DOHH2 (cell line): ENCODE measurements around the gene N4BP3.

ENCODE experiments used
- H3F3A ChIP-seq: fragments of 200-600 bp; sonication (generic), shearing (Covaris generic); 2 replicates; pipeline ENCODE4 v1.6.0; 2016; ENCODE audit warnings: antibody characterized with exemption, mild to moderate bottlenecking; ENCODE audit not compliant: control insufficient read depth, insufficient read depth
- H3K27ac ChIP-seq: fragments of 200-600 bp; sonication (generic); 2 replicates; pipeline ENCODE4 v1.5.1; 2014; ENCODE audit warnings: low read depth, mild to moderate bottlenecking, low read length, moderate library complexity
- H3K27me3 ChIP-seq: fragments of 200-600 bp; sonication (generic); 2 replicates; pipeline ENCODE4 v1.6.1; 2014; ENCODE audit warnings: mild to moderate bottlenecking, low read length, mixed read lengths; ENCODE audit not compliant: control insufficient read depth
- H3K36me3 ChIP-seq: fragments of 200-600 bp; sonication (generic); 2 replicates; pipeline ENCODE4 v1.6.1; 2014; ENCODE audit warnings: mild to moderate bottlenecking, low read length, moderate library complexity, mixed read lengths; ENCODE audit not compliant: control insufficient read depth
- H3K4me1 ChIP-seq: fragments of 200-600 bp; sonication (generic); 2 replicates; pipeline ENCODE4 v1.6.1; 2014; ENCODE audit warnings: mild to moderate bottlenecking, low read length, mixed read lengths; ENCODE audit not compliant: control insufficient read depth
- H3K4me2 ChIP-seq: fragments of 200-600 bp; sonication (generic); 2 replicates; pipeline ENCODE4 v1.6.0; 2014; ENCODE audit warnings: mild to moderate bottlenecking, low read length, moderate library complexity
- H3K4me3 ChIP-seq: fragments of 200-600 bp; sonication (generic); 2 replicates; pipeline ENCODE4 v1.5.1; 2014; ENCODE audit warnings: mild to moderate bottlenecking, low read length, mixed read lengths
- H3K79me2 ChIP-seq: fragments of 200-600 bp; sonication (generic); 2 replicates; pipeline ENCODE4 v1.6.1; 2014; ENCODE audit warnings: mild to moderate bottlenecking, low read length, mixed read lengths; ENCODE audit not compliant: control insufficient read depth
- H3K9me2 ChIP-seq: fragments of 200-600 bp; sonication (generic); replicated peaks from 2 replicates; pipeline ENCODE4 v1.6.1; 2014; ENCODE audit warnings: mild to moderate bottlenecking, low read length, mixed read lengths; ENCODE audit not compliant: control insufficient read depth
- H3K9me3 ChIP-seq: fragments of 200-600 bp; sonication (generic); 2 replicates; pipeline ENCODE4 v1.6.1; 2014; ENCODE audit warnings: antibody characterized with exemption, low read length, mixed read lengths; ENCODE audit not compliant: control insufficient read depth, insufficient read depth
- H4K20me1 ChIP-seq: fragments of 200-600 bp; sonication (generic); 2 replicates; pipeline ENCODE4 v1.6.0; 2014; ENCODE audit warnings: low read depth, mild to moderate bottlenecking, antibody characterized with exemption, low read length, moderate library complexity; ENCODE audit not compliant: control insufficient read depth, insufficient read depth
- EZH2phosphoT487 ChIP-seq: fragments of 200-600 bp; sonication (generic); IDR thresholded peaks from 2 replicates; pipeline ENCODE4 v1.6.1; 2017; ENCODE audit warnings: borderline replicate concordance, mild to moderate bottlenecking, antibody characterized with exemption, low read length, moderate library complexity, mixed read lengths
- TF ChIP-seq, protein P1 (sequence below): fragments of 200-600 bp; sonication (generic); IDR thresholded peaks from one replicate; pipeline ENCODE4 v1.5.1; 2014; ENCODE audit warnings: antibody characterized with exemption, mild to moderate bottlenecking, low read depth, low read length; ENCODE audit not compliant: poor library complexity, severe bottlenecking

The N4BP3 gene

DNA sequence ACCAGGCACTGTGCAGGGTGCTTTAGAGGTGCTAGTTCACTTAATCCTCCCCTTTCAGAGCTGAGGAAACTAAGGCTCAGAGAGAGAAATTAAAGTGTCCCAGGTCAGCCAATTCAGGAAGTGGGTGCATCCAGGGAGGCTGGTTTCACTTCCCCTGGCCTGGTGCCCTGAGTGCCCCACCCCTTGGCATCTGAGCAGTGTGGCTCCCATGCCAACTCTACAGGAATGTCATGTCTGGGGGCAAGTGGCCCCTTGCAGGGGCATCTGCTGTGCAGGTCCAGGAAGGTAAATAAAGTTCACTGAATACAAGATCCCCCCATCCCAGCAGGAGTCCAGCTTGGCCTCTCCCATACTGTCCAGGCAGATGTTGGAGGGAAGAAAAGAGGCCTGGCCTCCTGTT, 4.4 kb upstream of the N4BP3 start:
- H4K20me1 ChIP-seq: no peaks in the 10 kb centered on the region
- peaks cover 3% of the 10 kb centered on the region for H3K36me3 ChIP-seq
- no peaks in the 10 kb centered on the region for H3K9me2 ChIP-seq
- no peak overlapping the region for H3K4me3 ChIP-seq
- no peaks in the 10 kb centered on the region for H3K9me3 ChIP-seq
- TF ChIP-seq, protein P1, sequence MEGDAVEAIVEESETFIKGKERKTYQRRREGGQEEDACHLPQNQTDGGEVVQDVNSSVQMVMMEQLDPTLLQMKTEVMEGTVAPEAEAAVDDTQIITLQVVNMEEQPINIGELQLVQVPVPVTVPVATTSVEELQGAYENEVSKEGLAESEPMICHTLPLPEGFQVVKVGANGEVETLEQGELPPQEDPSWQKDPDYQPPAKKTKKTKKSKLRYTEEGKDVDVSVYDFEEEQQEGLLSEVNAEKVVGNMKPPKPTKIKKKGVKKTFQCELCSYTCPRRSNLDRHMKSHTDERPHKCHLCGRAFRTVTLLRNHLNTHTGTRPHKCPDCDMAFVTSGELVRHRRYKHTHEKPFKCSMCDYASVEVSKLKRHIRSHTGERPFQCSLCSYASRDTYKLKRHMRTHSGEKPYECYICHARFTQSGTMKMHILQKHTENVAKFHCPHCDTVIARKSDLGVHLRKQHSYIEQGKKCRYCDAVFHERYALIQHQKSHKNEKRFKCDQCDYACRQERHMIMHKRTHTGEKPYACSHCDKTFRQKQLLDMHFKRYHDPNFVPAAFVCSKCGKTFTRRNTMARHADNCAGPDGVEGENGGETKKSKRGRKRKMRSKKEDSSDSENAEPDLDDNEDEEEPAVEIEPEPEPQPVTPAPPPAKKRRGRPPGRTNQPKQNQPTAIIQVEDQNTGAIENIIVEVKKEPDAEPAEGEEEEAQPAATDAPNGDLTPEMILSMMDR: no peak
- TF ChIP-seq EZH2phosphoT487: no peak
- H3K4me2 ChIP-seq: peak overlapping the region; percentile 22; the same call in 1 of the 2 replicates
- peaks cover 38% of the 10 kb centered on the region for H3K4me1 ChIP-seq
- H3K79me2 ChIP-seq: peaks cover 5% of the 10 kb centered on the region
- H3F3A ChIP-seq: peaks cover 11% of the 10 kb centered on the region; the same call in 1 of the 2 replicates
- H3K27ac ChIP-seq: no peak overlapping the region
- no peaks in the 10 kb centered on the region for H3K27me3 ChIP-seq

DNA sequence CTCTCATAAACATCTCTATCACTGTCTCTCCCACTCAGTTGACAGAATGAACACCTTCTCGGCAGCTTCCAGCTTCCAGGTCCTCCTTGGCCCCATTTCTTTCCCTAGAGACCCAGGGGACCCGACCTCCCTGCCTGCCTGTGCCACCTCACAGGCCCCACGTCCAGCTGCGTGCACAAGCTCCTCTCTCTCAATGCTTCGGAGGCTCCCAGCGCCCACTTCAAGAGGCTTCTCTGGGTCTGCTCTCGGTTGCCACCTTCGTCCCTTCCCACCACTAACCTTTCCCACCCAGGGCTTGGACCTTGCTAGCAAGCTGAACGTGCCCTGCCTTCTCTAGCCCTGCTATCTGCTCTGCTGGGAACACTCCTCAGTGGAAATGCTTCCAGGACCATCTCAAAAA, 2.8 kb upstream of the N4BP3 start:
- H3K4me2 ChIP-seq: no peak overlapping the region

DNA sequence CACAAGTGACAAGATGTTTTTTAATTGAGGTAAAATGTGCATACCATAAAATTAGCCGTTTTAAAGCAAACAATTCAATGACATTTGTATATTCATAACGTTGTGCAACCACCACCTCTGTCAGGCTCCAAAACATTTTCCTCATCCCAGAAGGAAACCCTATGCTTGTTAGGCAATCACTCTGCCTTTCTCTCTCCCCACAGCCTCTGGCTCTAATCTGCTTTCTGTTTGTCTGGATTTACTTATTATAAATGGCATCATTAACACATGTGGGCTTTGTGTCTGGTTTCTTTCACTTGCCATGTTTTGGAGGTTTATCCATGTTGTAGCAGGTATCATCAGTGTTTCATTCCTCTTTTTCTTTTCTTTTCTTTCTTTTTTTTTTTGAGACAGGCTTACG, 1.4 kb upstream of the N4BP3 start:
- no peaks in the 10 kb centered on the region for H3K9me2 ChIP-seq
- H3K4me3 ChIP-seq: no peak overlapping the region
- H3K79me2 ChIP-seq: peaks cover 34% of the 10 kb centered on the region
- H3K9me3 ChIP-seq: no peaks in the 10 kb centered on the region
- no peaks in the 10 kb centered on the region for H3K27me3 ChIP-seq
- TF ChIP-seq EZH2phosphoT487: no peak
- TF ChIP-seq, protein P1: no peak
- peaks cover 47% of the 10 kb centered on the region for H3K4me1 ChIP-seq
- H3K4me2 ChIP-seq: no peak overlapping the region
- H3K27ac ChIP-seq: no peak overlapping the region
- peaks cover 28% of the 10 kb centered on the region for H3K36me3 ChIP-seq
- H3F3A ChIP-seq: peaks cover 37% of the 10 kb centered on the region
- H4K20me1 ChIP-seq: no peaks in the 10 kb centered on the region

More for the DNA sequence above, 2.8 kb upstream of the N4BP3 start:
- Histone ChIP-seq H4K20me1 (no peaks in the 10 kb centered on the region), H3K36me3 (peaks cover 19% of the 10 kb centered on the region), H3K79me2 (peaks cover 20% of the 10 kb centered on the region), H3F3A (peaks cover 25% of the 10 kb centered on the region), H3K4me3 (no peak overlapping the region), H3K27me3 (no peaks in the 10 kb centered on the region), H3K9me2 (no peaks in the 10 kb centered on the region), H3K27ac (no peak overlapping the region), H3K4me1 (peaks cover 45% of the 10 kb centered on the region), H3K9me3 (no peaks in the 10 kb centered on the region)
- TF ChIP-seq EZH2phosphoT487: no peak
- TF ChIP-seq, protein P1: no peak

DNA sequence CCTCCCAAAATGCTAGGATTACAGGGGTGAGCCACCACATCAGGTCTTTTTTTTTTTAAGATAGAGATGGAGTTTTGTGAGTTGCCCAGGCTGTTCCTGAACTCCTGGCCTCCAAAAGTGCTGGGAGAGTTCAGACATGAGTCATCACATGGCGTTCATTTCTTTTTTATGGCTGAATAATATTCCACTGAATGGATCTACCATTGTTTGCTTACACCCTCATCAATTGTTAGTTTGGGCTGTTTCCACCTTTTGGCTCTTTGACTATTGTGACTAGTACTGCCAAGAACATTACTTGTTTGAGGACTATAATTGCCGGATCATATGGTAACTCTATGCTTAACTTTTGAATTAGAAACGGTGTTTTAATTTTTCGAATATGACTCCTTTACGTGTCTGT, 787 bp upstream of the N4BP3 start:
- Histone ChIP-seq H3K4me1 (peaks cover 50% of the 10 kb centered on the region), H3K9me3 (no peaks in the 10 kb centered on the region), H3K9me2 (no peaks in the 10 kb centered on the region), H3F3A (peaks cover 43% of the 10 kb centered on the region), H4K20me1 (no peaks in the 10 kb centered on the region), H3K36me3 (peaks cover 35% of the 10 kb centered on the region), H3K79me2 (peaks cover 40% of the 10 kb centered on the region), H3K4me2 (peak overlapping the region; percentile 66), H3K4me3 (peak overlapping the region; percentile 68), H3K27ac (peak overlapping the region; percentile 82), H3K27me3 (no peaks in the 10 kb centered on the region)
- no peak for TF ChIP-seq EZH2phosphoT487
- TF ChIP-seq, protein P1: no peak
